Mesodermal cell (in vitro differentiated cells): ENCODE data around the gene EPYC.

Source experiments
- H3K27ac ChIP-seq: 2 replicates; pipeline ENCODE4 v1.7.0; 2013; ENCODE audit warnings: mild to moderate bottlenecking, low read depth, low read length, moderate library complexity; ENCODE audit not compliant: severe bottlenecking
- H3K36me3 ChIP-seq: 2 replicates; pipeline ENCODE4 v1.7.1; 2013; ENCODE audit warnings: mild to moderate bottlenecking, low read length, moderate library complexity; ENCODE audit not compliant: control insufficient read depth, insufficient read depth
- H3K4me1 ChIP-seq: one replicate; pipeline ENCODE4 v1.7.1; 2013; ENCODE audit warnings: mild to moderate bottlenecking, low read length; ENCODE audit not compliant: insufficient read depth, control insufficient read depth, poor library complexity, severe bottlenecking
- H3K4me3 ChIP-seq: 2 replicates; pipeline ENCODE4 v1.7.0; 2013; ENCODE audit warnings: low read length, control low read depth, mild to moderate bottlenecking; ENCODE audit not compliant: insufficient read depth, poor library complexity, severe bottlenecking; ENCODE audit errors: extremely low read depth
- H3K9me3 ChIP-seq: 2 replicates; pipeline ENCODE4 v1.7.1; 2013; ENCODE audit warnings: mild to moderate bottlenecking, low read length, moderate library complexity; ENCODE audit not compliant: control insufficient read depth
- WGBS, 2 experiments: methylation state at CpG; one replicate each; pipeline ENCODE4 v1.1.5; 2013; ENCODE audit warnings: missing lambda C conversion rate in 2 of 2; ENCODE audit not compliant: insufficient coverage in 2 of 2; 5-methylcytosine and 5-hydroxymethylcytosine counted together

The EPYC gene

DNA sequence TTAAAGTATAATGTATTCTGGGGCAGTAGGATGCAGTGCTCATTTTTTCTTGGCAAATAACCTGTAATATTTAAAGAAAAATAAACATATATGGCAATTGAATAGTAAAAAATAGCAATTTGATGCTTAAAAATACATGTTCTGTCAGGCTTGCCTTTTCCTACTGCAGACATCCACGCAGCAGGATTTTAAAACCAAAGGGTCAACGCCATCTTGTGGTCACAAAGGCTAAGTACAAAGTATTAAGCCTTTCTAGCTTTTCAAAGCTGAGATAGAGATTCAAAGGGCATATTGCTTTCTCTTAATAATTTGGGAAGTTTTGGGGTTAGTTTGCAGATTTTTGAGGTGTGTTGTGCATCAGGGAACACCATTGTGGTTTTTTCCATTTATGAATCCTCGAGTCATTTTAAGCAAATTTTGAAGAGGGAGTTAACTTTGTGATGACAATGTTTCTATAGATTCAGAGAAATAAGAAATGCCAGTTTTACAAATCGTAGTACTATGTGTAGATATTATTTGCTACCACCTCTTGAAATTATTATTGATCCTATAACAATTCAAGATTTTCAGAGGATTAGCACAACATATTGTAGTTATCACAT lies 45.1 kb downstream of the EPYC start:
- WGBS, 2 experiments = 12% methylated on average over 3 of the region's 4 CpGs; no CpG with 5 or more reads in 1 of the 2 experiments
- Histone ChIP-seq H3K4me3 (no peak overlapping the region), H3K27ac (no peak overlapping the region), H3K36me3 (no peaks in the 10 kb centered on the region), H3K4me1 (no peaks in the 10 kb centered on the region), H3K9me3 (no peaks in the 10 kb centered on the region)

GRCh38 chr12:90959032-90959431 lies 45.7 kb downstream of the EPYC start:
- no peak overlapping the region for H3K27ac ChIP-seq

DNA sequence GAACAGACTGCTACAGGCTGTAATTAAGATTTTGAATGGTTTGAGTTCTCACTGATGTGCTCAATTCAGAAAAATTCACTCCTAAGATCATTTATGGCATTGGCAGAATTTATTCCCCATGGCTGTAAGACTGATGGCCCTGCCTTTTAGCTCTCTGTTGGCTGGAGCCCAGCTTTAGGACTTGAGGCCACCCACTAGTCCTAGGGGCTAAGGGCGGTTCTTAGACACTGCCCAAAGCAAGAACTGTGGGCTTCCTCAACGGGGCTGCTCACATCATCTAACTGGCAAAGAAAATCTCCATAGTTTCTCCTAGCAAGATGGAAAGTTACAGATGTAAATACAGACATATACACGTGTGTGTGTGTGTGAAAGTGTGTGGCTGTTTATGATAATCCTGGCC lies 46.4 kb downstream of the EPYC start:
- H3K4me1 ChIP-seq = no peaks in the 10 kb centered on the region
- no peaks in the 10 kb centered on the region for H3K9me3 ChIP-seq
- H3K4me3 ChIP-seq = no peak overlapping the region
- H3K27ac ChIP-seq = no peak overlapping the region
- no peaks in the 10 kb centered on the region for H3K36me3 ChIP-seq
- no CpG with 5 or more reads among the region's 3 CpGs for WGBS, 2 experiments

More at GRCh38 chr12:90959032-90959431, 45.7 kb downstream of the EPYC start:
- Histone ChIP-seq H3K4me1 (no peaks in the 10 kb centered on the region), H3K4me3 (no peak overlapping the region), H3K9me3 (no peaks in the 10 kb centered on the region), H3K36me3 (no peaks in the 10 kb centered on the region)
- 90 to 100% methylated on average over 2 of the region's 4 CpGs for WGBS, 2 experiments

DNA sequence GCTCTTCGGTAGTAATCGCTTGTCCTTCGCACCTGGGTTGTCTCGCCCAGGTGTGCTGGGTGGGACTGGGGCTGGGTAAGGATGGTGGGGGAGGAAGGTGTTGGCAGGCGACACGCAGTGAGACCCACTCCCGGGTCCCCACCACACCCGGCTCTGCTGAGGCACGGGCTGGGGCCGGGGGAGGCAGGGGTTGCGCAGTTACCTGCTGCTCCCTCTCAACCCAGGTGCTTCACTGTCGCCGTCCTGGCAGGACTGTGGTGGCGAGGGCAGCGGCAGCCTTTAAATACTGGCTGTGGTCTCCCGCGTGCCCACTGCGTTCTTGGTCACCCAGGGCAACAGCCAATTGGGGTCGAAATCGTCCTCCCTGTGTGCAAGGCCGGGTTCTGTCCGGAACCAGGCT lies 49.9 kb downstream of the EPYC start, which contains the start of gene CCER1:
Gene CCER1 (minus strand): TSS at position 256 of the 400 bp plus-strand sequence. CDS start 434 bp downstream, outside the sequence.
- Histone ChIP-seq H3K36me3 (no peaks in the 10 kb centered on the region), H3K9me3 (no peaks in the 10 kb centered on the region), H3K4me3 (no peak within 1 kb of the TSS), H3K27ac (no peak within 1 kb of the TSS), H3K4me1 (no peaks in the 10 kb centered on the region)
- 91 to 97% methylated on average over 16 to 19 of the region's 22 CpGs for whole genome bisulfite sequencing, 2 experiments

- Histone ChIP-seq H3K36me3 (no peaks in the 10 kb centered on the region), H3K4me3 (no peak overlapping the region), H3K4me1 (no peaks in the 10 kb centered on the region), H3K9me3 (no peaks in the 10 kb centered on the region), H3K27ac (no peak overlapping the region)
- WGBS, 2 experiments = 95 to 97% methylated on average over 25 of the region's 25 CpGs
Observed at GRCh38 chr12:90954428-90954827, 50.3 kb downstream of the EPYC start.

GRCh38 chr12:90953956-90954421 lies 50.8 kb downstream of the EPYC start:
- H3K36me3 ChIP-seq = no peaks in the 10 kb centered on the region
- no peak overlapping the region for H3K4me3 ChIP-seq
- whole genome bisulfite sequencing, 2 experiments = 93 to 98% methylated on average over 16 to 29 of the region's 32 CpGs

GRCh38 chr12:90951432-90952105 lies 53.2 kb downstream of the EPYC start:
- no peaks in the 10 kb centered on the region for H3K9me3 ChIP-seq
- no peak overlapping the region for H3K27ac ChIP-seq
- no peak overlapping the region for H3K4me3 ChIP-seq
- H3K36me3 ChIP-seq = no peaks in the 10 kb centered on the region
- no peaks in the 10 kb centered on the region for H3K4me1 ChIP-seq

More at GRCh38 chr12:90953956-90954421, 50.8 kb downstream of the EPYC start:
- H3K4me1 ChIP-seq = no peaks in the 10 kb centered on the region
- no peak overlapping the region for H3K27ac ChIP-seq
- no peaks in the 10 kb centered on the region for H3K9me3 ChIP-seq

- no peak overlapping the region for H3K27ac ChIP-seq
- WGBS, 2 experiments = 88 to 94% methylated on average over 6 of the region's 7 CpGs
- no peaks in the 10 kb centered on the region for H3K9me3 ChIP-seq
- H3K36me3 ChIP-seq = no peaks in the 10 kb centered on the region
- no peaks in the 10 kb centered on the region for H3K4me1 ChIP-seq
- H3K4me3 ChIP-seq = no peak overlapping the region
Observed at GRCh38 chr12:90947869-90948268, 56.9 kb downstream of the EPYC start.

DNA sequence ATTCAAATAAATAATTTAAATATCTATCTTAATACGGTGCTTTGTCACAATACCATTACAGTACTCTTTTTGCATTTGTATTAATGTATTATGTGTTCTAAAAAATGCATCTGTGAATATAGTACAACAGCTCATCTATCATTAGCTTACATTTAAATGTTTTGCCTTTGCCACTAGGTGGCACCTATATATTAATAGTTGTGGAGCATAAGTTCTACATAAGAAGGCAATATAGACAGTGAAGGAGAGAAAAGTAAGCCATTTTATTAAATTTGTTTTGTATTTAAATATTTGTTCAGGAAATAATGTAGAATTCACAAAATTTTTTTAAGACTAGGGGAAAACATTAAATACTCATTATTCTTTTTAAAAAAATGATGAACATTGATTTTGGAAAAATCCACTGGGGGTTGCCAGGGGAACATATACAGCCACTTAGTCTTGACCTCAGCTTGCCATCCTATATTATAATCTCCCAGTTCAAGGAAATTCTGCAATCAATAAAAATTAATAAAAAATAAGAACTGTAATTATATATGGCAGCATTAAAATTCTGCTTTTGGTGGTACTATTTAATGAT lies 59.6 kb downstream of the EPYC start:
- no peak overlapping the region for H3K4me3 ChIP-seq
- H3K27ac ChIP-seq = no peak overlapping the region
- WGBS, 2 experiments = no CpG with 5 or more reads among the region's 1 CpG
- no peaks in the 10 kb centered on the region for H3K9me3 ChIP-seq
- no peaks in the 10 kb centered on the region for H3K36me3 ChIP-seq
- no peaks in the 10 kb centered on the region for H3K4me1 ChIP-seq

- Histone ChIP-seq H3K4me1 (peaks cover 2% of the 10 kb centered on the region), H3K27ac (no peak overlapping the region), H3K4me3 (no peak overlapping the region), H3K9me3 (no peaks in the 10 kb centered on the region), H3K36me3 (no peaks in the 10 kb centered on the region)
- WGBS, 2 experiments = 86 to 100% methylated on average over 1 of the region's 1 CpG
Observed at GRCh38 chr12:90943255-90943654, 61.5 kb downstream of the EPYC start.
